Measurements from ENCODE around the gene GLCE. TPM values are rescaled to one million over a fixed set of nuclear protein-coding genes. Genes with fewer than 3 reads are reported as not detected.

Gene GLCE
- polyA plus RNA-seq, 4 donors, result 18.2 to 66.5 (median 30.6) TPM

- no peak overlapping the region for H3K27ac ChIP-seq (ENCODE audit: low read depth in 1 of 3, low read length in 2 of 3)
- H3K4me3 ChIP-seq (ENCODE audit: low read depth in 1 of 3, low read length in 3 of 3), result no peak overlapping the region
- H3K4me1 ChIP-seq (ENCODE audit: control insufficient read depth in 3 of 3, insufficient read depth in 2 of 3, low read depth in 1 of 3, low read length in 2 of 3), result peaks cover 0 to 44% (median 10%) of the 10 kb centered on the region in 3 donors
- peaks cover 0 to 3% of the 10 kb centered on the region in 2 donors for H3K9me3 ChIP-seq (ENCODE audit: control insufficient read depth in 2 of 2, insufficient read depth in 1 of 2, low read depth in 1 of 2, low read length in 1 of 2)
- FAIRE-seq (no peak), DNase-seq (no peak)
- 21 to 47% (median 34%) methylated on average over 1 of the region's 1 CpG for WGBS, 3 donors
- H3K27me3 ChIP-seq (ENCODE audit: control insufficient read depth in 3 of 3, insufficient read depth in 3 of 3, low read length in 3 of 3), result peaks cover 0 to 2% (median 0%) of the 10 kb centered on the region in 3 donors
- no peaks in the 10 kb centered on the region for H3K36me3 ChIP-seq (ENCODE audit: control insufficient read depth in 3 of 3, insufficient read depth in 2 of 3, low read depth in 1 of 3, low read length in 3 of 3)
Observed at GRCh38 chr15:69141833-69142232, 18.6 kb upstream of the GLCE start.

GRCh38 chr15:69143756-69144436, 16.5 kb upstream of the GLCE start:
- peaks cover 0 to 2% (median 0%) of the 10 kb centered on the region in 3 donors for H3K27me3 ChIP-seq (ENCODE audit: control insufficient read depth in 3 of 3, insufficient read depth in 3 of 3, low read length in 3 of 3)
- 10 to 41% (median 30%) methylated on average over 4 of the region's 4 CpGs for WGBS, 3 donors
- peak overlapping the region; percentile 53 to 86 (median 78) for H3K27ac ChIP-seq (ENCODE audit: low read depth in 1 of 3, low read length in 2 of 3)
- peaks cover 0 to 3% of the 10 kb centered on the region in 2 donors for H3K9me3 ChIP-seq (ENCODE audit: control insufficient read depth in 2 of 2, insufficient read depth in 1 of 2, low read depth in 1 of 2, low read length in 1 of 2)
- FAIRE-seq, result no peak
- no peaks in the 10 kb centered on the region for H3K36me3 ChIP-seq (ENCODE audit: control insufficient read depth in 3 of 3, insufficient read depth in 2 of 3, low read depth in 1 of 3, low read length in 3 of 3)
- DNase-seq, result peak; percentile 74 to 90
- H3K4me3 ChIP-seq (ENCODE audit: low read depth in 1 of 3, low read length in 3 of 3), result no peak overlapping the region
- peaks cover 0 to 44% (median 10%) of the 10 kb centered on the region in 3 donors for H3K4me1 ChIP-seq (ENCODE audit: control insufficient read depth in 3 of 3, insufficient read depth in 2 of 3, low read depth in 1 of 3, low read length in 2 of 3)

- H3K4me3 ChIP-seq (ENCODE audit: low read depth in 1 of 3, low read length in 3 of 3), result no peak overlapping the region
- H3K4me1 ChIP-seq (ENCODE audit: control insufficient read depth in 3 of 3, insufficient read depth in 2 of 3, low read depth in 1 of 3, low read length in 2 of 3), result peaks cover 0 to 51% (median 10%) of the 10 kb centered on the region in 3 donors
- DNase-seq (no peak), FAIRE-seq (no peak)
- peaks cover 0 to 2% (median 0%) of the 10 kb centered on the region in 3 donors for H3K27me3 ChIP-seq (ENCODE audit: control insufficient read depth in 3 of 3, insufficient read depth in 3 of 3, low read length in 3 of 3)
- H3K27ac ChIP-seq (ENCODE audit: low read depth in 1 of 3, low read length in 2 of 3), result peak overlapping the region in 2 of 3 donors; percentile 24 to 86
- WGBS, 3 donors, result 61 to 75% (median 64%) methylated on average over 5 of the region's 5 CpGs
- H3K9me3 ChIP-seq (ENCODE audit: control insufficient read depth in 2 of 2, insufficient read depth in 1 of 2, low read depth in 1 of 2, low read length in 1 of 2), result peaks cover 0 to 3% of the 10 kb centered on the region in 2 donors
- H3K36me3 ChIP-seq (ENCODE audit: control insufficient read depth in 3 of 3, insufficient read depth in 2 of 3, low read depth in 1 of 3, low read length in 3 of 3), result no peaks in the 10 kb centered on the region
Observed at GRCh38 chr15:69144530-69144929, 15.9 kb upstream of the GLCE start.

- Histone ChIP-seq H3K4me1 (ENCODE audit: control insufficient read depth in 3 of 3, insufficient read depth in 2 of 3, low read depth in 1 of 3, low read length in 2 of 3) (peaks cover 0 to 57% (median 12%) of the 10 kb centered on the region in 3 donors), H3K4me3 (ENCODE audit: low read depth in 1 of 3, low read length in 3 of 3) (no peak overlapping the region), H3K36me3 (ENCODE audit: control insufficient read depth in 3 of 3, insufficient read depth in 2 of 3, low read depth in 1 of 3, low read length in 3 of 3) (no peaks in the 10 kb centered on the region), H3K27me3 (ENCODE audit: control insufficient read depth in 3 of 3, insufficient read depth in 3 of 3, low read length in 3 of 3) (peaks cover 0 to 2% (median 0%) of the 10 kb centered on the region in 3 donors), H3K27ac (ENCODE audit: low read depth in 1 of 3, low read length in 2 of 3) (no peak overlapping the region), H3K9me3 (ENCODE audit: control insufficient read depth in 2 of 2, insufficient read depth in 1 of 2, low read depth in 1 of 2, low read length in 1 of 2) (peaks cover 0 to 3% of the 10 kb centered on the region in 2 donors)
- DNase-seq (no peak), FAIRE-seq (no peak)
- 84 to 92% (median 89%) methylated on average over 1 of the region's 1 CpG for WGBS, 3 donors
Observed at GRCh38 chr15:69145149-69145693, 15.2 kb upstream of the GLCE start.

GRCh38 chr15:69145694-69146492, 14.5 kb upstream of the GLCE start:
- DNase-seq, result no peak
- peaks cover 0 to 57% (median 15%) of the 10 kb centered on the region in 3 donors for H3K4me1 ChIP-seq (ENCODE audit: control insufficient read depth in 3 of 3, insufficient read depth in 2 of 3, low read depth in 1 of 3, low read length in 2 of 3)
- peaks cover 0 to 2% (median 0%) of the 10 kb centered on the region in 3 donors for H3K27me3 ChIP-seq (ENCODE audit: control insufficient read depth in 3 of 3, insufficient read depth in 3 of 3, low read length in 3 of 3)
- H3K27ac ChIP-seq (ENCODE audit: low read depth in 1 of 3, low read length in 2 of 3), result no peak overlapping the region
- WGBS, 3 donors, result 53 to 63% (median 55%) methylated on average over 7 of the region's 7 CpGs
- no peaks in the 10 kb centered on the region for H3K36me3 ChIP-seq (ENCODE audit: control insufficient read depth in 3 of 3, insufficient read depth in 2 of 3, low read depth in 1 of 3, low read length in 3 of 3)
- H3K9me3 ChIP-seq (ENCODE audit: control insufficient read depth in 2 of 2, insufficient read depth in 1 of 2, low read depth in 1 of 2, low read length in 1 of 2), result peaks cover 0 to 3% of the 10 kb centered on the region in 2 donors
- FAIRE-seq, result no peak
- no peak overlapping the region for H3K4me3 ChIP-seq (ENCODE audit: low read depth in 1 of 3, low read length in 3 of 3)

GRCh38 chr15:69146724-69147435, 13.6 kb upstream of the GLCE start:
- FAIRE-seq, result no peak
- no peak overlapping the region for H3K4me3 ChIP-seq (ENCODE audit: low read depth in 1 of 3, low read length in 3 of 3)
- no peak overlapping the region for H3K27ac ChIP-seq (ENCODE audit: low read depth in 1 of 3, low read length in 2 of 3)
- DNase-seq, result no peak
- 91 to 95% (median 93%) methylated on average over 9 of the region's 9 CpGs for WGBS, 3 donors
- peaks cover 0 to 3% of the 10 kb centered on the region in 2 donors for H3K9me3 ChIP-seq (ENCODE audit: control insufficient read depth in 2 of 2, insufficient read depth in 1 of 2, low read depth in 1 of 2, low read length in 1 of 2)
- no peaks in the 10 kb centered on the region for H3K36me3 ChIP-seq (ENCODE audit: control insufficient read depth in 3 of 3, insufficient read depth in 2 of 3, low read depth in 1 of 3, low read length in 3 of 3)
- H3K4me1 ChIP-seq (ENCODE audit: control insufficient read depth in 3 of 3, insufficient read depth in 2 of 3, low read depth in 1 of 3, low read length in 2 of 3), result peaks cover 0 to 61% (median 15%) of the 10 kb centered on the region in 3 donors
- H3K27me3 ChIP-seq (ENCODE audit: control insufficient read depth in 3 of 3, insufficient read depth in 3 of 3, low read length in 3 of 3), result peaks cover 0 to 2% (median 0%) of the 10 kb centered on the region in 3 donors

GRCh38 chr15:69148465-69148864, 12.0 kb upstream of the GLCE start:
- H3K9me3 ChIP-seq (ENCODE audit: control insufficient read depth in 2 of 2, insufficient read depth in 1 of 2, low read depth in 1 of 2, low read length in 1 of 2), result no peaks in the 10 kb centered on the region
- 71 to 88% (median 85%) methylated on average over 1 of the region's 1 CpG for WGBS, 3 donors
- no peak overlapping the region for H3K27ac ChIP-seq (ENCODE audit: low read depth in 1 of 3, low read length in 2 of 3)
- FAIRE-seq, result no peak
- no peak for DNase-seq
- peaks cover 0 to 2% (median 0%) of the 10 kb centered on the region in 3 donors for H3K27me3 ChIP-seq (ENCODE audit: control insufficient read depth in 3 of 3, insufficient read depth in 3 of 3, low read length in 3 of 3)
- no peak overlapping the region for H3K4me3 ChIP-seq (ENCODE audit: low read depth in 1 of 3, low read length in 3 of 3)
- H3K4me1 ChIP-seq (ENCODE audit: control insufficient read depth in 3 of 3, insufficient read depth in 2 of 3, low read depth in 1 of 3, low read length in 2 of 3), result peaks cover 0 to 53% (median 6%) of the 10 kb centered on the region in 3 donors
- H3K36me3 ChIP-seq (ENCODE audit: control insufficient read depth in 3 of 3, insufficient read depth in 2 of 3, low read depth in 1 of 3, low read length in 3 of 3), result no peaks in the 10 kb centered on the region

- H3K36me3 ChIP-seq (ENCODE audit: control insufficient read depth in 3 of 3, insufficient read depth in 2 of 3, low read depth in 1 of 3, low read length in 3 of 3), result no peaks in the 10 kb centered on the region
- no peak overlapping the region for H3K27ac ChIP-seq (ENCODE audit: low read depth in 1 of 3, low read length in 2 of 3)
- H3K4me3 ChIP-seq (ENCODE audit: low read depth in 1 of 3, low read length in 3 of 3), result no peak overlapping the region
- H3K27me3 ChIP-seq (ENCODE audit: control insufficient read depth in 3 of 3, insufficient read depth in 3 of 3, low read length in 3 of 3), result no peaks in the 10 kb centered on the region
- FAIRE-seq (no peak), DNase-seq (no peak)
- no peaks in the 10 kb centered on the region for H3K9me3 ChIP-seq (ENCODE audit: control insufficient read depth in 2 of 2, insufficient read depth in 1 of 2, low read depth in 1 of 2, low read length in 1 of 2)
- H3K4me1 ChIP-seq (ENCODE audit: control insufficient read depth in 3 of 3, insufficient read depth in 2 of 3, low read depth in 1 of 3, low read length in 2 of 3), result peaks cover 0 to 46% (median 5%) of the 10 kb centered on the region in 3 donors
- WGBS, 3 donors, result 28 to 56% (median 49%) methylated on average over 2 of the region's 2 CpGs
Observed at GRCh38 chr15:69149163-69149562, 11.3 kb upstream of the GLCE start.

All from small intestine (tissue), 7 donors.